ENCODE data around the gene CLMN.
"Not testable (repeated sequence)": the region's sequence is repeated elsewhere in the genome, so short reads cannot be mapped to it uniquely, and the experiment has no call there.

Gene CLMN

DNA sequence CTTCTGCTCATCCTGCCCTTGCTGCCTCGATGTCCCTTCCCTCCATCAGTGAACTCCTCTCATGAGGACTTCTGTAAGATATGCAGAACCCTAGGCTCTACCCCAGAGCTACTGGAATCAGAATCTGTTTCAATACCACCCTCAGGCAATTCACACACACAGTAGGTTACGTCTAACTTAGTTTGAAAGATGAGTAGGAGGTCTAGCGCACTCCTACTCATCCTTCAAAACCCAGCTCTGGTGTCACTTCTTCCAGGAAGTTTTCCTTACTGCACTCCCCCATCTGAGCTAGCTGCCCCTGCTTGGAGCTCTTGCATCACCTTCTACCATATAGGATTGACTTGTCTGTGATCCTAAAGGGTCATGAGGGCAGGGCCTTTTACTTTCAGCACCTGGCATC, 105.9 kb downstream of the CLMN start:
- DNase-seq (ENCODE audit: low read depth, low spot score): no peak
- Histone ChIP-seq H3K9ac (ENCODE audit: insufficient read length) (no peak overlapping the region), H3K36me3 (ENCODE audit: insufficient read depth, low read length) (no peaks in the 10 kb centered on the region), H3K27ac (no peak overlapping the region), H3K4me3 (no peak overlapping the region), H3K9me3 (ENCODE audit: low read depth, low read length) (no peaks in the 10 kb centered on the region)
- TF ChIP-seq POLR2AphosphoS5 (IDR thresholded peaks at IDR 0.05; ENCODE audit: borderline replicate concordance, low read depth, low read length) (no peak), FOXP2 (optimal IDR thresholded peaks at IDR 0.05; ENCODE audit: control extremely low read depth, extremely low read length, insufficient read depth) (no peak), EZH2 (IDR thresholded peaks at IDR 0.05) (no peak)

DNA sequence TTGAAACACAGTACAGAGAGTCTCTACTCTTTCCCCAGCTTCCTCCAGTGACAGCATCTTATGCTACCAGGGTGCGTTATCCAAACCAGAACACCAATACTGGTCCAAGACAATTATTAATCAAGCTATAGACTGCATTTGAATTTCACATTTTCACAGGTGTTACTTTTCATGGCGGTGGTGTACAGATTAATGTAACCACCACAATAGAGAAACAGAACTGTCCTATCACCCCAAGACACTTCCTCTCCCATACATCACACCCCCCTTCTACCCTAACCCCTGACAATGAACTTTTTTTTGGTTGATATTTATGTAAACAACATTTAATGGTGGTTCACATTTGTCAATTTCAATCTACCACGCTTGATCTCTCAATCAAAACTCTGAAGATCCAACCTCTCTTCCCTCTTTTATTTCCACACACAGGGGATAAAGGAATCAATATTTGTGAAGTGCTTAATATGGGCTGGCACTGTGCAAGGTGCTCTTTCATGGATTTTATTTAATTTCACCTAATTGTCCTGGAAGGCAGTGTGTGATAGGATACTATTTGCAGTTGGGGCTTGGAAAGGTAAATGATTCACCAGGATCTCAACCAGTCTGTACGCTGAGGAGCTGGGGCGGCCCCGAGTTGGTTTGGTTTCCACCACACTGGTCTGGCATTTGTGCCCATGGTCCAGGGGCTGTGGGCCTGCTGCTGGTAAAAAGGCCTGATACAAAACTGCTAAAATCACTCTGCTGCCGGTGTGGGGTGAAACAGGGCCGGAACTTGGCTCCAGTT, 107.8 kb downstream of the CLMN start:
- TF ChIP-seq POLR2AphosphoS5 (IDR thresholded peaks at IDR 0.05; ENCODE audit: borderline replicate concordance, low read depth, low read length) (no peak), EZH2 (IDR thresholded peaks at IDR 0.05) (no peak), FOXP2 (optimal IDR thresholded peaks at IDR 0.05; ENCODE audit: control extremely low read depth, extremely low read length, insufficient read depth) (no peak)

DNA sequence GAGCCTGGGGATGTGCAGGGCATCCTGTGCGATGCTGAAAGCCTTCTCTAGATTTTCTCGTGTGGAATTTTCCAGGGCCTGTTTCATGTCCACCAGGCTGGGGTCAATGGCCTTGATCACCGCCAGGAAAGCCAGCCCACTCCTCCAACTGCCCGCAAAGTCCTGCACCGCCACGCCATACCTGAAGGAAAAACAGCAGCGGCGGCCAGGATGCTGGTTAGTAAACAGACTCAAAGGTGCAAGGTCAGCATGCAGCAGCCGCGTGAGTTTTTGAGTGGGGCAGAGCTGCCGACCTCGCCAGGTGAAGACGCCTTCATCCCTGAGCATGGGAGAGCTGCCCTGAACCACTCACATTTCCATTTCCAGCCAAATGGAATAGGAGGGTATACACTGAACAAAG, 109.0 kb downstream of the CLMN start:
- no peak for DNase-seq (ENCODE audit: low read depth, low spot score)
- no peak overlapping the region for H3K4me3 ChIP-seq
- H3K9ac ChIP-seq (ENCODE audit: insufficient read length): no peak overlapping the region
- no peak overlapping the region for H3K27ac ChIP-seq
- TF ChIP-seq FOXP2 (optimal IDR thresholded peaks at IDR 0.05; ENCODE audit: control extremely low read depth, extremely low read length, insufficient read depth): no peak
- TF ChIP-seq EZH2 (IDR thresholded peaks at IDR 0.05): no peak
- no peaks in the 10 kb centered on the region for H3K36me3 ChIP-seq (ENCODE audit: insufficient read depth, low read length)
- no peaks in the 10 kb centered on the region for H3K9me3 ChIP-seq (ENCODE audit: low read depth, low read length)

More for the DNA sequence above, 107.8 kb downstream of the CLMN start:
- H3K9ac ChIP-seq (ENCODE audit: insufficient read length): no peak overlapping the region
- no peaks in the 10 kb centered on the region for H3K36me3 ChIP-seq (ENCODE audit: insufficient read depth, low read length)
- H3K9me3 ChIP-seq (ENCODE audit: low read depth, low read length): no peaks in the 10 kb centered on the region
- DNase-seq (ENCODE audit: low read depth, low spot score): no peak
- H3K27ac ChIP-seq: no peak overlapping the region
- no peak overlapping the region for H3K4me3 ChIP-seq

DNA sequence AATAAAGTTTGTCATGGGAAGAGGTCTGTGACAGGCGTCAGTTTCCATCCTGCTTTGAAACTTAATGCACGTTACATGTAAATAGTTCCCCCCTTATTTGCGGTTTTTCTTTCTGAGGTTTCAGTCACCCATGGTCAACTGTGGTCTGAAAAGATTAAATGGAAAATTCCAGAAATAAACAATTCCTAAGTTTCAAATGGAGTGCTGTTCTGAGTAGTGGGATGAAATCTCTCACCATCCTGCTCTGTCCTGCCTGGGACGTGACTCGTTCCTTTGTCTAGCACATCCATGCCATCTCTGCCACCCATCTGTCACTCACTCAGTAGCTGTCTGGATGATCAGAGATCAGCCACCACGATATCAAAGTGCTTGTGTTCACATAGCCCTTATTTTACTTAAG, 111.1 kb downstream of the CLMN start:
- Histone ChIP-seq H3K27ac (no peak overlapping the region), H3K4me3 (no peak overlapping the region), H3K36me3 (ENCODE audit: insufficient read depth, low read length) (peaks cover 14% of the 10 kb centered on the region; the same call in 1 of the 2 replicates), H3K9ac (ENCODE audit: insufficient read length) (no peak overlapping the region), H3K9me3 (ENCODE audit: low read depth, low read length) (no peaks in the 10 kb centered on the region; the same call in 1 of the 2 replicates)
- TF ChIP-seq FOXP2 (optimal IDR thresholded peaks at IDR 0.05; ENCODE audit: control extremely low read depth, extremely low read length, insufficient read depth) (no peak), POLR2AphosphoS5 (IDR thresholded peaks at IDR 0.05; ENCODE audit: borderline replicate concordance, low read depth, low read length) (no peak), EZH2 (IDR thresholded peaks at IDR 0.05) (no peak)
- no peak for DNase-seq (ENCODE audit: low read depth, low spot score)

DNA sequence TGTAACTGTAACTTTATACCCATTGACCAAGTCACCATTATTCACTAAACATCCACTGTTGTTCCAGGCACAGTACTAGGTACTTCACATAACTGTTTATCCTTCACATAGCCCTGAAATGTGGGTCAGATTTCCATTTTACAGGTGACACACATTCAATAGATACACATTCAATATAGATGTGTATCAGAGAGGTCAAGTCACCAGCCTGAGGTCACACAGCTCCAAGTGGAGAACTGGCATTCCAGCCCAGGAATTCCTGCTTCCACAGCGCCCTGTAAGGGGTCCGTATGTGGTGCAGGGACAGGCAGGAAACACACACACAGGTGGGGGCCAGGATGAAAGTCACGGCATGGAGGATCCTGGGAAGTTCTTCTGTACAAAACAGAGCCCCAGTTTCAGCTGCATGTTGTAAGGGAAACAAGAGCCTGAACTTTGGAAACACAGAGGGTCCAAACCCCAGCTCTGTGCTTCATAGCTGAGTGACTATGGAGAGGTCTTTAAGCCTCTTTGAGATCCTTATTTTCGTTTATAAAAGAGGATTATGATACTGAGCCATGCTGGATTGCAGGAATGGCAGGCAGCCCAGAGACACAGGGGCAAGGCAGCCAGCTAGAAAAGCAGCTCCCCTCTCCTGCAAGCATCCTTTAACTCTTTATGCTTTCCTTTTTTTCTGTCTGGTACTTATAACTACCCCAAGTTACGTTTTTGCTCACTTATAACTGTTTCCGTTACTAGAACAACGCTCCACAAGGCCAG, 112.1 kb downstream of the CLMN start:
- Histone ChIP-seq H3K27ac (no peak overlapping the region), H3K9me3 (ENCODE audit: low read depth, low read length) (no peaks in the 10 kb centered on the region; the same call in 1 of the 2 replicates), H3K4me3 (no peak overlapping the region), H3K9ac (ENCODE audit: insufficient read length) (no peak overlapping the region), H3K36me3 (ENCODE audit: insufficient read depth, low read length) (peaks cover 19% of the 10 kb centered on the region; the same call in 1 of the 2 replicates)
- DNase-seq (ENCODE audit: low read depth, low spot score): no peak
- TF ChIP-seq EZH2 (IDR thresholded peaks at IDR 0.05): no peak
- TF ChIP-seq FOXP2 (optimal IDR thresholded peaks at IDR 0.05; ENCODE audit: control extremely low read depth, extremely low read length, insufficient read depth): no peak
- no peak for TF ChIP-seq POLR2AphosphoS5 (IDR thresholded peaks at IDR 0.05; ENCODE audit: borderline replicate concordance, low read depth, low read length)

DNA sequence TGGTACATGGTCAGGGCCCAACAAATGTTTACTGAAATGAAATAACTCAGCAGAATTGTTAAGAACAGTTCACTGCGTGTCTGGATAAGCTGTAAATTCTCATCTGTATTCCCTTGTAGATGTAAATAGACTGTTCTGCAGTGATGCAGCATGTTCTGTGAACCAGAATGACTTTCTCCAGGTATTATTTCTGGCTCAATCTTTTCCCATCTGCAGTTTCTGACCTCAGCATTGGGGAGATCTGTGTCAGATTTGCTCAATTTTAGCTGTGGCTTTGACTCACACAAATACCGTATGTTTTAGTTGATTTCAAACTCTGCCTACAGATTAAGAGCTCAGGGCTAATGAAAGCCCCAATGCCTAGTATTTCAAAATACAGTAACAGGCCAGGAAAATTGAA, 113.2 kb downstream of the CLMN start:
- TF ChIP-seq POLR2AphosphoS5 (IDR thresholded peaks at IDR 0.05; ENCODE audit: borderline replicate concordance, low read depth, low read length) (no peak), EZH2 (IDR thresholded peaks at IDR 0.05) (no peak), FOXP2 (optimal IDR thresholded peaks at IDR 0.05; ENCODE audit: control extremely low read depth, extremely low read length, insufficient read depth) (no peak)
- Histone ChIP-seq H3K27ac (no peak overlapping the region), H3K4me3 (no peak overlapping the region), H3K9ac (ENCODE audit: insufficient read length) (no peak overlapping the region), H3K9me3 (ENCODE audit: low read depth, low read length) (no peaks in the 10 kb centered on the region; the same call in 1 of the 2 replicates), H3K36me3 (ENCODE audit: insufficient read depth, low read length) (peaks cover 19% of the 10 kb centered on the region; the same call in 1 of the 2 replicates)
- DNase-seq (ENCODE audit: low read depth, low spot score): no peak

DNA sequence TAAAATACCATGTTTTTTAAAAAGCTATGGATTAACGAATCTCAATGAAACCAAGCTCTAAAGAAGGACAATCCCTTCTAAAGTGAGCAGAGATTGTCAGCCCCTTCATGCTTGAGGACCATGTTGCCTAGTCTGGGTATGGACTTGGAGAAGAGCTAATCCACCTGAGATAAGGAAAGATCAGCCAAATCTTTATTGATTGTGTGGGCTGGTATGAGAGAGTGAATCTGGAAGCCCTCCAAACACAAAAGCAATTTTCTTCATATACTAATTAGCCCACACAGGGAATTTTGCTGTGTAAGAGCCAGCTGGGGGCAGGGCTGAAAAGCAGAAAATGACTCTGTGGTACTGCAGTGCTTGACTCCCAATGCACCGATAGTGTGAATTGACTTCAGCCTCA, 115.0 kb downstream of the CLMN start:
- H3K4me3 ChIP-seq: no peak overlapping the region
- TF ChIP-seq FOXP2 (optimal IDR thresholded peaks at IDR 0.05; ENCODE audit: control extremely low read depth, extremely low read length, insufficient read depth): no peak
- no peak for TF ChIP-seq POLR2AphosphoS5 (IDR thresholded peaks at IDR 0.05; ENCODE audit: borderline replicate concordance, low read depth, low read length)
- no peak for TF ChIP-seq EZH2 (IDR thresholded peaks at IDR 0.05)
- H3K27ac ChIP-seq: no peak overlapping the region
- H3K36me3 ChIP-seq (ENCODE audit: insufficient read depth, low read length): peaks cover 19% of the 10 kb centered on the region; the same call in 1 of the 2 replicates
- no peak for DNase-seq (ENCODE audit: low read depth, low spot score)
- no peak overlapping the region for H3K9ac ChIP-seq (ENCODE audit: insufficient read length)
- no peaks in the 10 kb centered on the region; the same call in 1 of the 2 replicates for H3K9me3 ChIP-seq (ENCODE audit: low read depth, low read length)

DNA sequence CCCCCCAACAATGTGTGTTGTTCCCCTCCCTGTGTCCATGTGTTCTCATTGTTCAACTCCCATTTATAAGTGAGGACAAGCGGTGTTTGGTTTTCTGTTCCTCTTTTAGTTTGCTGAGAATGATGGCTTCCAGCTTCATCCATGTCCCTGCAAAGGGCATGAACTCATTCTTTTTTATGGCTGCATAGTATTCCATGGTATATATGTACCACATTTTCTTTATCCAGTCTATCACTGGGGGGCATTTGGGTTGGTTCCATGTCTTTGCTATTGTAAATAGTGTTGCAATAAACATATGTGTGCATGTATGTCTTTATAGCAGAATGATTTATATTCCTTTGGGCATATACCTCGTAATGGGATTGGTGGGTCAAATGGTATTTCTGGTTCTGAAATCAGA, 118.0 kb downstream of the CLMN start:
- not testable (repeated sequence) for DNase-seq (ENCODE audit: low read depth, low spot score); H3K4me3 ChIP-seq; H3K9me3 ChIP-seq (ENCODE audit: low read depth, low read length); H3K9ac ChIP-seq (ENCODE audit: insufficient read length); H3K27ac ChIP-seq
- peaks cover 19% of the 10 kb centered on the region; the same call in 1 of the 2 replicates for H3K36me3 ChIP-seq (ENCODE audit: insufficient read depth, low read length)
